Stimulated activated CD8-positive, alpha-beta memory T cell treated with anti-CD3 and anti-CD28 coated beads, Interleukin-12 subunit alpha, Interleukin-12 subunit beta, amount 100 ng/mL, for 24 hours (primary cell): ENCODE results near the gene MGAT4A.
"Not testable (repeated sequence)": the region's sequence is repeated elsewhere in the genome, so short reads cannot be mapped to it uniquely, and the experiment has no call there.

ENCODE experiments used
- DNase-seq: peaks from one replicate; pipeline ENCODE4 v3.0.0-alpha.2; 2020; ENCODE audit errors: extremely low read depth

MGAT4A gene

GRCh38 chr2:98759827-98760625 is 29.1 kb upstream of the MGAT4A start:
- DNase-seq: no peak

DNA sequence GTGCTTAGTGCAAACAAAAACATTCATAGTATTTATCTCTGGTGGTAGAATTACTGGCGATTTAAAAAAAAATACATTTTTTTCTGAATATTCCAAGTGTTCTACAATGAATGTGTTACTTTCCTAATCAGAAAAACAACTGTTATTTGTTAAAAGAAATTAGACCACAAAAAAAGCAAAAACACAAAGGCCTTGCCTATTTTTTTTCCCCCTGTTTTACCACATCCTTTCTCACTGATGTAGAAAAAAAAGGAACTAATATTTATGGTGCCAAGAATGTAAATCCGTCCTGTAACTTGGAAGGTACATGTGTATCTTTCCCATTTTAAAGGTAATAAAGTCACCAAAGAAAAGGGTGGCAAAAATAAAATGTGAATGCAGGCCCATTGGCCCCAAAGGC is 28.4 kb upstream of the MGAT4A start:
- no peak for DNase-seq

GRCh38 chr2:98757904-98758421 is 27.0 kb upstream of the MGAT4A start:
- DNase-seq: no peak

DNA sequence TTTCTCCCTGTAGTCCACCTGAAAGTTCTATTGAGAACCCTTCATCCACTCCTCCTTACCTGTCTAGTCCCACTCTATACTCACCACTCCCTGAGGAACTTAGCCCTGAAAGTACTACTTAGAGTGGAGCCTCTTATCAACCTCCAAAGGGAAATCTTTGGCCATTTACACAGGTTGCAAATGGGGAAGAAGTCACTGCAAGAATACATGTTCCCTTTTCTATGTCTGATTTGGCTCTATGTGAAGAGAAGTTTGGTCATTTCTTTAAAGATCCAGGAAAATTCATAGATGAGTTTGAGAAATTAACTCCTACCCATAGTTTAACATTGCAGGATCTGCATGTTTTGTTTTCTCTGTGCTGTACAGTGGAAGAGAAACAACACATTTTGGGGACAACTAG is 22.9 kb upstream of the MGAT4A start:
- no peak for DNase-seq

- not testable (repeated sequence) for DNase-seq
Measured at GRCh38 chr2:98752711-98753110, 21.8 kb upstream of the MGAT4A start.

DNA sequence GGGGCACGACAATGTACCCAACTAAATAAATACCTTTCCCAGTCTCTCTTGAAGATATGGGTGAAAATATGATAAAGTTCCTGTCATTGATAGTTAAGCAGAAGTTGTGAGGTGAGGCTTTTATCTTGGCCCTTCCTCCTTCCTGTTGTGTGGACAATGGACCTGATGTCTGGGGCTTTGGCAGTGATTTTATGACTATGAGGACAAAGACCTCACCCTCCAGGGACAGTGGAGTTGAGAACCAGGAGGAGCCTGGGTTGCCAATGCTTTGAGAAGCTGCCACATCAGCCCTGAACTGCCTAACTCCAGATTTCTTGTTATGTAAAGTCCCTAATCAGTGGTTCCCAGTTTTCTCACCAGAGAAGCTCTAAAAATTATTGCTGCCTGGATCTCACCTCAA is 20.8 kb upstream of the MGAT4A start:
- no peak for DNase-seq

DNA sequence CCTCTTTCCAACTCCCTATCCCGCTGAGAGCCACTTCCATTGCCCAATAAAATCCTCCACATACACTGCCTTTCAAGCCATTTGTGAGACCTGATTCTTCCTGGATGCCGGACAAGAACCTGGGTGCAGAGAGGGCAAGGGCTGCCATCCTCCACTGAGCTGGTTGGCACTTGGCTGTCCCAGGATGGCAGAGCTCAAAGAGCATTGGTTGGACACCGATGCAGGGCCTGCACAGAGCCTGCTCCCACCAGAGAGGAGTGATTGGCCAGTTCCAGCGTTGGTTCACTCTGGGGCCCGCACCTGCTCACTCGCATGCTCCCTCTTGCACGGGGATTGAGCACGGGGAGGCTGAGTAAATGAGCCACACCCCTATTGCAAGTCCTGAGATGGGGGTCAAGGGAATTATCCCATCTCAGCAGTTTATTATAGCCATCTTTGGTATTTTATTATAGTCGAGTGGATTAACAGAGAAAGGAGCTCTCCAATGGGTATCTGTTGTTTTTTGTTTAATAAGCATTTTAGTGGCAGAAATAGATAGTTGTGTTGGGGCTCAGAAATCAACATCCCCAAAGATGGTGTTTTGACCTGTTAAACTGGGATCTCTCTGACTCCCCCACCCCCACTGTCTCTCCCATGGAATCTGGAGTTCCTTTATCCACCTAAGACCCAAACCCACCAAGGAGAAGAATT is 19.8 kb upstream of the MGAT4A start:
- no peak for DNase-seq

DNA sequence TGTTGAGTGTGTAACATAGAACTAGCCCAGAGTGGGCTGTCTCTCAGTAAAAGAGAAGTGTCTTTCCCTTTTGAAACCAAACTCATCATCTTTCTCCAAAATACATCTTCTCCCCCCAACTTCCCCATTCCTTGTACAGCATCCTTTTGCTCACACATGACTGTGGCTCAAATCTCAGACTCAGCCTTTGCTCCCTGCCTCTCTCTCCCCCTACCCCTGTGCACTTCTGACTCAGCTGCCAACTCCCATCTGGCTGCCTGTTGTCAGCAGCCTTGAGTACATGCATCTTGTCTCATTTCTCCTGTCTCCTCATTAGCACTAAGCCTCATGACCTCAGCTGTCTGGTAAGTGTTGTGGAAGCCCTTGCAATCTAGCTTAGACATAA is 18.1 kb upstream of the MGAT4A start:
- DNase-seq: no peak

DNA sequence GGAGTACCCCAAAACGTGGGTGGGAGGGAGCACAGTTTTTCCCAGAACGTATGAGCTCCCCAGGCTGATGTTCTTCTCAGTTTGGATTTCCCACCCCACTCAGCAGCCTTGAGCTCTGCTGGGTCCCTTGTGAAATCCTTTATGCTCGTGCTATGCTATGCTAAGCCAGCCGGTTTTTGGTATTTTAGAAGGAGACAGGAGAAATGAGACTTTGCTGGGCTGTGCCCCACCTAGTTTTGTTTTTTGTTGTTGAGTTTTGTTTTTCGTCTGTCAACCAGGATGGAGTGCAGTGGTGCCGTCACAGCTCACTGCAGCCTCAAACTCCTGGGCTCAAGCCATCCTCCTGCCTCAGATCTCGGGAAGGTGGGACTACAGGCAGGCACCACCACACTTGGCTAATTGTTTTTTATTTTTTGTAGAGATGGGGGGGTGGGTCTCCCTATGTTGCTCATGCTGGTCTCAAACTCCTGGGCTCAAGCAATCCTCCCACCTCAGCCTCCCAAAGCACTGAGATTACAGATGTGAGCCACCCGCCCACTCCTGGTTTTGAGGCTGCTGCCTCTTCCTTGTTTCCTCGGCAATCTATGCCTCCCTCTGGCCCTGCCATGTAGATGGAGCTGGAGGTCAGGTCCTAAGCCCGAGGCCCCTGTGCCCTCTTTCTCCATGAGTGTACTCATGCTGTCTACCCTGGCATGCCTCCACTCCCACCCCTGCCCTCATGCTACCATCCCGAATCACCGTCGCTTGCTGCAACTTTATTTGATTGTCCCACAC is 17.5 kb upstream of the MGAT4A start:
- no peak for DNase-seq

GRCh38 chr2:98747888-98748287 is 17.0 kb upstream of the MGAT4A start:
- DNase-seq: no peak

DNA sequence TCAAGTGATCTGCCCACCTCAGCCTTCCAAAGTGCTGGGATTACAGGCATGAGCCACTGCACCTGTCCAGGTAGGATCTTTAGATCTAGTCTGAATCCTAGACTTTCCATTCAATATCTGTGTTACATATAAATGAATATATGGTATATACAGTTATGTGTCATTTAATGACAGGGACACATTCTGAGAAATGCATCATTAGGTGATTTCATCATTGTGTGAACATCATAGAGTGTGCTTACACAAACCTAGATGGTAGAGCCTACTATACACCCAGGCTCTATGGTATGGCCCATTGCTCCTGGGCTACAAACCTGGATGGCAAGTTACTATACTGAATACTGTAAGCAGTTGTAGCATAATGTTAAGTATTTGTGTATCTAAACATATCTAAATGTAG is 15.5 kb upstream of the MGAT4A start:
- DNase-seq: no peak

DNA sequence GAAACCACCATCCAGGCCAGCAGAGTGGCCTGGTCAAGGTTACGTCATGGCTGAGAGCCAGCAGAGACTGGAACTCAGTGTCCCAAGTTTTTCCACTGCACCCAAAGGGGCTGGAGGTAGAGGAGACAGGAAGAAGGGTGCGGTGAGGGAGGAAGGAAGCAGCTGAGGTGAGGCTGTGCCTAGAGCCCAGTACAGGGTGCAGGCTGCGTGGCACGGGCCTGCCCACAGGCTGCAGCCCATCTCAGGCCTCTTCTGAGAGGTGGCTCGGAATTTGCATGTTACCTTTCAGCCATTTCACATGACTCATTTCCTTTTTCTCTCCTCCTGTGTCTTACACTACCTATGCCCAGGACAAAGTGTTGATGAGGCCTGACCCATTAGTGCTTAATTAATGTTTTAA is 13.7 kb upstream of the MGAT4A start:
- DNase-seq: no peak

GRCh38 chr2:98743835-98744234 is 12.9 kb upstream of the MGAT4A start:
- DNase-seq: no peak

- no peak for DNase-seq
Measured at GRCh38 chr2:98739020-98739419, 8.1 kb upstream of the MGAT4A start.

- DNase-seq: no peak
Measured at GRCh38 chr2:98738304-98738703, 7.4 kb upstream of the MGAT4A start.

DNA sequence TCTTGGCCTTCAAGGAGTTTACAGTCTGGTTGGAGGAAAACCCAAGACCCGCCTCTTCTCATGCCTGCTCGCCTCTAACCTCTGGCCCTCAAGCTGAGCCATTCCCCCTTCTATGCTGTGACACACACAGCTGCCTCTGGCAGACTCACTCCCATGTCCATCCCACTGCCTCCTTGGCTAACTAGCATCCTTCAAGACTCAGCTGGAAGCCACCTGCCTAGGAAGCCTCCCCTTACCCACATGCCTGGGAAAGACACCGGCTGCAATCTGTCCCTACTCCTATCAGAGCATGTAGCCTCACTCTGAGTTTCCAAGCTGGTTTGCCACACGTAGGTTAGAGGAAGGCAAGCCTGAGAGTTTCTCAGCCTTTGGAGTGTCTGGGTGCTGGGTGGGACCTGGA is 6.9 kb upstream of the MGAT4A start:
- no peak for DNase-seq

DNA sequence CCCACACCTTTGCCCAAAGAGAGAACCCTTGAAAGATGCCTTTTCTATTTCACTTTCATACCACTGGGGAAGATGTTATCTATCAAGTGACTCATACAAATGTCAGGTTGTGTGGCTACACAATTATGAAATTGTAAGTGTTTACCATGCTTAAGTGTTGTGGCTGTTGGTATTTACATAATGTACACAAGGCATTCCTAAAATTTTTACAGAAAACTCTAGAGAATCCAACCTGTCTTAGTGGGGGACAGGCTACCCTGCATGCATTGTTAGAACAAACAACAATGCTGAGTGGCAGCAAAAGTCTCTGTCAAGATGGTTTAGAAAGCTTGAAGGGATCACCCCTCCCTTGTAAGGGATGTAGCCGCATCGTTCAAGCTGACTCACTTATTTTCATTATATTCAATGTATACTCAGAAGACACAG is 5.5 kb upstream of the MGAT4A start:
- no peak for DNase-seq

DNA sequence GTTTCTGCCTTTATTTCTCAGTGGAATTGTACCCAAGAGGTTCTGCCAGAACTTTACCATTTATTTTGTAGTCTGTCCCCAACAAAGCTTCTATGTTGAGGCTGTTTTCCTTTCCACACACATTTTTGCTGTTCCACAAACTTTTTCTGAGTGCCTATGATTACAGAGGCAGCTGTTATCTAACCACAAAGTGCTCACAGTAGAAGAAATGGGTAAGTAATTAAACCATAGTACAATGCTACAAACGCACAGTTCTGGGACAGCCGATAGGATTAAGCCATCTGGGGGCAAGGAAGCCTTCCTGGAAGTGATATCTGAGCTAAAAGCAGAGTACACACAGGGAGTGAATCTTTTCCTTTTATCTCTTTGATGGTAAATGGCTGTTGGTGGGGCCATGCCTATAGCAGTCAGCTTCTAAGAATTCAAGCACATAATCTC is 3.9 kb upstream of the MGAT4A start:
- DNase-seq: no peak

- DNase-seq: no peak
Measured at GRCh38 chr2:98734162-98734561, 3.2 kb upstream of the MGAT4A start.

DNA sequence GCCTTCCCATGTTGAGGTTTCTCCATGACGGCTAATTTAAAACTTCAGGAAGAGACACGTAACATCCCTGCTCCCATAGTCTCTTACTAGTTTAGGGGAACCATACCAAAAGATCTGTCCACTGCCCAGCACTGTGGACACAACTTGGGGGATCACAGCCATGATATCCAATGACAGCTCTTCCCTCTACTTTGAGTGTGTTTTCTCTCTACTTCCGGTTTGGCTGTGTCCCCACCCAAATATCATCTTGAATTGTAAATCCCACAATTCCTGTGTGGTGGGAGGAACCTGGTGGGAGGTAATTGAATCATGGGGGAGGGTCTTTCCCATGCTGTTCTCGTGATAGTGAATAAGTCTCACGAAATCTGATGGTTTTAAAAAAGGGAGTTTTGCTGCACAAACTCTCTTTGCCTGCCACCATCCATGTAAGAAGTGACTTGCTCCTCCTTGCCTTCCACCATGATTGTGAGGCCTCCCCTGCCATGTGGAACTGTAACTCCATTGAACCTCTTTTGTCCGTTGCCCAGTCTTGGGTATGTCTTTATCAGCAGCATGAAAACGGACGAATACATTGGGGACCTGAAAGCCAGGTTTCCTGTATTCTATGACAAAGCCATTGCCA is 1.6 kb upstream of the MGAT4A start:
- DNase-seq: no peak

- DNase-seq: no peak
Measured at GRCh38 chr2:98731894-98732349, 990 bp upstream of the MGAT4A start.

DNA sequence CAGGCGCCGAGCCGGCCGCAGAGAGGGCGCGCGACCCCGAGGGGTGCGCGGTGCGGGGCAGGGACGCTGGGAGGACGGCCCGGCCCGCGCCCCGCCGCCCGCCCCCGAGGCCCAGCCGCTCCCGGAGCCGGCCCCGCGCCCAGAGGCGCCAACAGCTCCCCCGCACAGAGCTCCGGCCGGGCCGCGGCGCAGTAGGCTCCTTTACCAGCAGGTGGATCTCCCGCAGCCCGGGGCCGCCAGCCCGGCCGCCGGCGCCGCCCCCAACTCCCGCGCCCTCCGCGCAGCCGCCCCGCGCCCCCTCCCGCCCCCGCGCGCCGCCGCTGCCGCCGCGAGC is 258 bp downstream of the MGAT4A start:
- DNase-seq: peak; percentile 39
